ENCODE results near the gene TECTB. TPM values are rescaled to one million over a fixed set of nuclear protein-coding genes. Genes with fewer than 3 reads are reported as not detected.

TECTB gene
- total RNA-seq, 1 experiment from 2014 or later: not detected

- no peak overlapping the region for H2AFZ ChIP-seq (ENCODE audit: low read length)
- ChIA-PET CTCF (no interaction called here), POLR2A (ENCODE audit: unreplicated experiment) (no interaction called here)
- no peaks in the 10 kb centered on the region for H3K9me2 ChIP-seq (replicated peaks; ENCODE audit: low read length)
- no peaks in the 10 kb centered on the region for H4K20me1 ChIP-seq (ENCODE audit: low read length)
- no peak for TF ChIP-seq EZH2 (IDR thresholded peaks at IDR 0.05; ENCODE audit: low read length, unreplicated experiment)
- TF ChIP-seq, protein P1, sequence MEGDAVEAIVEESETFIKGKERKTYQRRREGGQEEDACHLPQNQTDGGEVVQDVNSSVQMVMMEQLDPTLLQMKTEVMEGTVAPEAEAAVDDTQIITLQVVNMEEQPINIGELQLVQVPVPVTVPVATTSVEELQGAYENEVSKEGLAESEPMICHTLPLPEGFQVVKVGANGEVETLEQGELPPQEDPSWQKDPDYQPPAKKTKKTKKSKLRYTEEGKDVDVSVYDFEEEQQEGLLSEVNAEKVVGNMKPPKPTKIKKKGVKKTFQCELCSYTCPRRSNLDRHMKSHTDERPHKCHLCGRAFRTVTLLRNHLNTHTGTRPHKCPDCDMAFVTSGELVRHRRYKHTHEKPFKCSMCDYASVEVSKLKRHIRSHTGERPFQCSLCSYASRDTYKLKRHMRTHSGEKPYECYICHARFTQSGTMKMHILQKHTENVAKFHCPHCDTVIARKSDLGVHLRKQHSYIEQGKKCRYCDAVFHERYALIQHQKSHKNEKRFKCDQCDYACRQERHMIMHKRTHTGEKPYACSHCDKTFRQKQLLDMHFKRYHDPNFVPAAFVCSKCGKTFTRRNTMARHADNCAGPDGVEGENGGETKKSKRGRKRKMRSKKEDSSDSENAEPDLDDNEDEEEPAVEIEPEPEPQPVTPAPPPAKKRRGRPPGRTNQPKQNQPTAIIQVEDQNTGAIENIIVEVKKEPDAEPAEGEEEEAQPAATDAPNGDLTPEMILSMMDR (conservative IDR thresholded peaks at IDR 0.05; ENCODE audit: low read depth, low read length): no peak
- TF ChIP-seq EZH2phosphoT487 (IDR thresholded peaks at IDR 0.05; ENCODE audit: borderline replicate concordance, low read length): no peak
- no peak overlapping the region for H3K27ac ChIP-seq (ENCODE audit: low read length)
- no peak for DNase-seq
- ATAC-seq: no peak
- no peaks in the 10 kb centered on the region for H3K79me2 ChIP-seq (ENCODE audit: low read length)
- H3K9ac ChIP-seq (ENCODE audit: low read length): no peak overlapping the region
- no peaks in the 10 kb centered on the region for H3K36me3 ChIP-seq (ENCODE audit: low read depth, low read length)
- H3K27me3 ChIP-seq (ENCODE audit: low read length): no peaks in the 10 kb centered on the region
- H3K9me3 ChIP-seq (ENCODE audit: low read length): no peaks in the 10 kb centered on the region
- peaks cover 4% of the 10 kb centered on the region; the same call in 1 of the 2 replicates for H3K4me1 ChIP-seq (ENCODE audit: insufficient read depth, low read length)
- no peaks in the 10 kb centered on the region for H3F3A ChIP-seq (ENCODE audit: low read length, unreplicated experiment)
- intact Hi-C loops (cut with micrococcal nuclease): loop anchor here (2.0 kb wide), 2 partner anchors 121 to 197 kb away; no protein-coding TSS in a partner anchor
- no peak overlapping the region for H3K4me2 ChIP-seq (ENCODE audit: low read length)
- no TSS peak for BruUV-seq (replicated peaks)
- no peak overlapping the region for H3K4me3 ChIP-seq (ENCODE audit: low read length)
These were observed 30.7 kb downstream of the TECTB start for GRCh38 chr10:112313911-112314310.

GRCh38 chr10:112314822-112315474 lies 31.7 kb downstream of the TECTB start:
- H3K4me3 ChIP-seq (ENCODE audit: low read length): no peak overlapping the region
- ATAC-seq (peak; percentile 95), DNase-seq (peak; percentile 76)
- TF ChIP-seq, protein P1 (conservative IDR thresholded peaks at IDR 0.05; ENCODE audit: low read depth, low read length): peak; percentile 83
- TF ChIP-seq EZH2 (IDR thresholded peaks at IDR 0.05; ENCODE audit: low read length, unreplicated experiment): no peak
- no peak for TF ChIP-seq EZH2phosphoT487 (IDR thresholded peaks at IDR 0.05; ENCODE audit: borderline replicate concordance, low read length)
- H3F3A ChIP-seq (ENCODE audit: low read length, unreplicated experiment): no peaks in the 10 kb centered on the region
- no peak overlapping the region for H3K4me2 ChIP-seq (ENCODE audit: low read length)
- H3K9me3 ChIP-seq (ENCODE audit: low read length): no peaks in the 10 kb centered on the region
- H3K79me2 ChIP-seq (ENCODE audit: low read length): no peaks in the 10 kb centered on the region
- no peaks in the 10 kb centered on the region for H3K9me2 ChIP-seq (replicated peaks; ENCODE audit: low read length)
- H4K20me1 ChIP-seq (ENCODE audit: low read length): no peaks in the 10 kb centered on the region
- CTCF ChIA-PET: no interaction called here
- H3K36me3 ChIP-seq (ENCODE audit: low read depth, low read length): no peaks in the 10 kb centered on the region
- H3K4me1 ChIP-seq (ENCODE audit: insufficient read depth, low read length): peaks cover 4% of the 10 kb centered on the region; the same call in 1 of the 2 replicates
- H3K27ac ChIP-seq (ENCODE audit: low read length): no peak overlapping the region
- POLR2A ChIA-PET (ENCODE audit: unreplicated experiment): no interaction called here
- no peak overlapping the region for H3K9ac ChIP-seq (ENCODE audit: low read length)
- no peaks in the 10 kb centered on the region for H3K27me3 ChIP-seq (ENCODE audit: low read length)
- no peak overlapping the region for H2AFZ ChIP-seq (ENCODE audit: low read length)
- no TSS peak for BruUV-seq (replicated peaks)
- intact Hi-C loops (cut with micrococcal nuclease): loop anchor here (2.0 to 5.0 kb wide), 3 partner anchors 120 to 198 kb away; partner anchors contain the start of gene GPAM

- H3K4me2 ChIP-seq (ENCODE audit: low read length): no peak overlapping the region
- BruUV-seq (replicated peaks): no TSS peak
- H3K27me3 ChIP-seq (ENCODE audit: low read length): no peaks in the 10 kb centered on the region
- no peak for TF ChIP-seq EZH2phosphoT487 (IDR thresholded peaks at IDR 0.05; ENCODE audit: borderline replicate concordance, low read length)
- TF ChIP-seq EZH2 (IDR thresholded peaks at IDR 0.05; ENCODE audit: low read length, unreplicated experiment): no peak
- TF ChIP-seq, protein P1 (conservative IDR thresholded peaks at IDR 0.05; ENCODE audit: low read depth, low read length): no peak
- intact Hi-C loops (cut with micrococcal nuclease): no loop called here
- ATAC-seq (no peak), DNase-seq (no peak)
- H2AFZ ChIP-seq (ENCODE audit: low read length): no peak overlapping the region
- ChIA-PET CTCF (no interaction called here), POLR2A (ENCODE audit: unreplicated experiment) (no interaction called here)
- no peaks in the 10 kb centered on the region for H3K9me2 ChIP-seq (replicated peaks; ENCODE audit: low read length)
- H3K4me1 ChIP-seq (ENCODE audit: insufficient read depth, low read length): no peaks in the 10 kb centered on the region
- no peaks in the 10 kb centered on the region for H3F3A ChIP-seq (ENCODE audit: low read length, unreplicated experiment)
- H3K36me3 ChIP-seq (ENCODE audit: low read depth, low read length): no peaks in the 10 kb centered on the region
- no peaks in the 10 kb centered on the region for H3K9me3 ChIP-seq (ENCODE audit: low read length)
- no peaks in the 10 kb centered on the region for H4K20me1 ChIP-seq (ENCODE audit: low read length)
- H3K27ac ChIP-seq (ENCODE audit: low read length): no peak overlapping the region
- no peak overlapping the region for H3K4me3 ChIP-seq (ENCODE audit: low read length)
- H3K79me2 ChIP-seq (ENCODE audit: low read length): no peaks in the 10 kb centered on the region
- H3K9ac ChIP-seq (ENCODE audit: low read length): no peak overlapping the region
These were observed 44.5 kb downstream of the TECTB start for GRCh38 chr10:112327678-112328077.

Data from PC-3 (cell line).